Globus pallidus (tissue), 1 donor: ENCODE data around the gene CFAP58.
"Not testable (repeated sequence)": the region's sequence is repeated elsewhere in the genome, so short reads cannot be mapped to it uniquely, and the experiment has no call there.

Experiments
- DNase-seq: peaks from one replicate; pipeline ENCODE4 v3.0.0-alpha.2; 2015; ENCODE audit warnings: low spot score

The CFAP58 gene

DNA sequence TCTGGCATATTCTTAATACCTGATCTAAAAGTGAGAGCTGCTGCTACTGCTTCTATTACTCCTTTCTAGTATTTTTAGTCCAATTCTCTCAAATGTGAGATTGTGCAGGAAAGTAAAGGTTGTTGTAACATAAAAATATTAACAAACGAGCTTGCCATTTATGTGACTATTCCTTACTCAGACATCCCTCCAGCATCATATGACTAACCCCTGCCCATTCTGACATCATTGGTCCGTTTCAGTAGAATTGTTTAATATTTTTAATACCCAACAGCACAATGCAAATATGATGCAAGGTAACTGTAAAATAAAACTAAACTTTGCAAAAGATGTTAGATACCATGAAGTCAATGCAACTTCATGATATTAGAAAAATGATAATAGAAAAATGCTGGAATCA lies 83.6 kb downstream of the CFAP58 start:
- DNase-seq: no peak

DNA sequence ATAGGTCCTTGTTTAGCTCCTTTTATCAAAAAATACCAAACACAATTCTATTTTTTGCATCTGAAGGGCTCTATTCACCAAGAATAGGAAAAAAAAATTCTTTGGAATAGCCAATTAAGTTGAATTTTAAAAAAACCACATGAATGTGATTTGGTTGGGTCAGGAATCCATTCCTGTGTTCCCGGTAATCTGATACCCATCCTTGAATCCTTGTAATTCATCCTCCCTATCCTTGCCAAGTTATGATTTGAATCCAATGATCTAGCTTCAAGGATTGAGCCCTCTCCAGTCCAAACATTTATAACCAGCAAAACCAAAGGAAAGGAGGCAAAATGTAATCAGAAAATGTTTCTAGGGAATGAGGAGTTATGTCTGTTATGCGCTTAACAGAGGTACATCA lies 86.6 kb downstream of the CFAP58 start:
- no peak for DNase-seq

DNA sequence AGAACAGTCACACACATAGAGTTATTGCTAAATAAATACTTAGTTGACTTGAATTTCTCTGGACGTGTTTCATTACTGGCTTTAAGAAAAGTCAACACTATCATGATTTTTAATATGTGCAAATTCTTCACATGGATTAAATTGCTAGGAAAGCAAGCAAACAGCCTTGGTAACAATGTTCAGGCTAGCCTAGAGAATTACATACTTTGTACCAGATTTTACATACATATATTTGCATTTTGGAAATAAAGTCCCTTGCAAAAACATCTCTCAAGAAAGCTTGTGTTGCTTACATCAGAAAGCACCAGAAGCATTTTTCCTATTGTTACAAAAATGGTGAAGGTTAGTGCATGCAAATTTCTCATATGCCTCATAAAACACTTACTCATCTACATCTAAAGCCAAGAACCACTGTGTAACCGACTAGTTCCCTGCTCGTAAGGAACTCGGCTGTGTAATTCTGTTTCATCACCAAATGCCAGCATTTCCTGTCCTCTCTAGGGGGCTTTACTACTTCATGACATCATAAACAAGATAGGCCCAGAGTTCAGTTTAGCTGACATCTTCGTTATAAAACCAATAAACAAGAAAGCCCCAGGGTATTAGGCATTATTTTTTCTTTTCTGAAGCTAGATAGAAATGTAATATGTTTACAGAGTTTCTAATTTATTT lies 87.8 kb downstream of the CFAP58 start:
- DNase-seq: no peak

DNA sequence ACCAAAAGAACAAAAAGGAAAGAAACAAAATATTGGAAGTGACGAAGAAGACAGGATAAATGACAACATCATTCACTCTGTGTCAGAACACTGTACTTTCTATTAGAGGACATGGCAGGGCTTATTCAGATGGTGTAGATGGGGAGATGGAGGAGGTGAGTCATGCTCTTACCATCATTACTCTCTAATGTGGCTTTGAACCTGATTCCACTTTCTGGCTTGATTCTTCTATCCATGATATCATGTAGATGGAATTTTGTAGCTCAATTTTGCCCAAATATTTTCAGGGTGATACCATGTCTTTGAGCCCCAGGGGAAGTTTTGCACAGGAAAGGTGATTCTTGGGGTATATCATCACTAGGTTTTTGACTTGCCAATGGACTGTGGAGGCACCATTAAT lies 91.7 kb downstream of the CFAP58 start:
- no peak for DNase-seq

DNA sequence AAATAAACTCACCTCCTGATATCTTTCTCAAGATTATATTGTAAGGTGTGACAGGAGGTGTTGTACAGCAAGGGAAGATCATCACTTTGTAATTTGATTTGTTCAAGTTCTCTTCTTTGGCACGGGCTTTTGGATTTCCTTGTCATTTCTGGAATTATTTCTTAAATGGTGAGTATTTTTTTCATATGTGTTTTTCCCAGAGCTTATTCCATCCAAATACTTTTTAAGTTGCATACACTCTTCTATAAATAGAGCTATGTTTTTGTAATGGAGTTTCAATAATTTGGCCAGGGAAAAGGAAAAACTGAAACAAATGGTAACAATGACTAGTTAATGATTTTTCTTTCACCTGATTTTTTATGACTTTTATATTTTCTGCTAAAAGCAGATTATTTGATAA lies 92.5 kb downstream of the CFAP58 start:
- no peak for DNase-seq

DNA sequence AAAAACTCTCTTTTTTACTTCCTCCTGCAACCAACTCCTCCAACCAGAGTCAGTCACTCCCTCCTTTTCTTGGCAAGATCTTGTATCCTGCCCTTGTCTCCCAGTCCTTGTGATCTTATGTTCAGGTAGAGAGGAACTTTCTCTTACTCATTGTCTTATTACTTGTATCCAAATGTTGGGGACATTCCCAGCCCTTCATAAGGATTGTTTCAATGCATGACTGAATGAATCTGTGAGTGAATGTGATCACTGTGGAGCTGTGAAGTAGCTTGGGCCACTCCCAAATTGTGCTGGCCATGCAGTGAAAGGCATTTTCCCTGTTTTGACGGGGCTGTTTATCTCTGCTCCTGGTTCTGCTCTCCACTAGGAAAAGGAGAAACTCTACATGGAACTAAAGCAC lies 93.7 kb downstream of the CFAP58 start:
- DNase-seq: no peak

DNA sequence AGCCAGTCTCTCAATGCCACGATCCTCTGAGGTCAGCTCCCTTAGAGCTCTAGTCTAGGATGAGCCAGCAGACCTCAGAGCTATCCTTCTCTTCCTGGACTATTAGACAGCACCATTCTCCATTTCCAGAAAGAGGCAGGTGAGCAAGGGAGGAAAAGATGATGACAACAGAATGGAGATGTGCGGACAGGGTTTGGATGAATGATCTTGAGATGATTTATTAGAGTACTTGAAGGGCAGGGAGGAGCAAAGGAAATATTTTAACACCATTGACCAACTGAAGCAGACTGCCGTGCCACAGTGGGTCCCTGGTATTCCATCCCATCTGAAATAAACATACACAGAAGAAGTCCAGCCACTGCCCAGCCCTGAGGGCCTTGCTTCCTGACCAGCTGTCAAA lies 94.3 kb downstream of the CFAP58 start:
- DNase-seq: no peak

DNA sequence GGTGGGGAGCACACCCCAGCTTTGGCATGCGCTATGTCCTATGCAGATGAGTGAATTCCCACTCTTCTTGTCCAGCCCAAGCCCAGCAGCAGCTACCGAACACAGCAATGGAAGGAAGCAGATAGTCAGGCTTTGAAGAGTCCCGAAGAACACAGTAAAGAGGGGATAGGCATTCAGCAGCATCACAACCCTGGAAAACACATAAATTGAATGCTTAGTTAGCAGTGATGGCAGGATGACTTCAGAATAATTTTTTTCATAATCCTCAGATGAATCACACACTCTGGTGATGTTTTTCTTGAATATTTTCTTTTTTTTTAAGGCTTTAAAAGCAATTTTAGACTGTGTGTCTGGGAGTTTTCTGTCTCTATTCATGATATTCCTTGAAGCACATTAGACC lies 95.8 kb downstream of the CFAP58 start:
- no peak for DNase-seq

DNA sequence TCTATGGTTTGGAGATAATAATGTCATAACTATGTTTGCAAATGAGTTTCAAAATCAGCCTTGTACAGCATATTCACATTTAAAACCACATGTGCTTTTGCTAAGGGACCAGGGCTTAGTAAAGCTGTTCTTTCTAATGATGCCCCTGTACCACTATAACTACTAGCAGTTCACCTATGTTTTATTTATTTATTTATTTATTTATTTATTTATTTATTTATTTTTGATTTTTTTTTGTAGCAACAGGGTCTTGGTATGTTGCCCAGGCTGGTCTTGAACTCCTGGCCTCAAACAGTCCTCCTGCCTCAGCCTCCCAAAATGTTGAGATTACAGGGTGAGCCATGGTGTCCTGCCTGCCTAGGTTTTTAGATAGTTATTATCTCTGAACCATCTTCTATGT lies 96.9 kb downstream of the CFAP58 start:
- DNase-seq: no peak

DNA sequence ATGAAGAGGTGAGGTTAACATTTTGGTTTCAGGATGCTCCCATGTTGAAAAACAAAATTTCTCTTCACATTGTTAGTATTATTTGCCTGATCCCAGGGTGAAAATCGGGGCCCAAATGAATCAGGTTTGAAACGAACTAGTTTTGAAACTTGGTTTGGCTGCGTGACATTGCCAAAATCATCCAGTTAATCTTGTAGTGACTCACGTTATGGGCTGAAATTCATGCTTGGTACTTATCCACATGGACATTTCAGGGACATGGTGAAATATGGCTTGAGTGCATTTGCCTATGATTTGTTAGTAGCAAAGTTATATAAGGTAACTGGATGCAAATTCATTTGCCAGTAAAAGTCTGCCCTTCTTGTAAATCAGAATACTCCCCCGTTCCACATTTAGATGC lies 97.3 kb downstream of the CFAP58 start:
- DNase-seq: no peak

DNA sequence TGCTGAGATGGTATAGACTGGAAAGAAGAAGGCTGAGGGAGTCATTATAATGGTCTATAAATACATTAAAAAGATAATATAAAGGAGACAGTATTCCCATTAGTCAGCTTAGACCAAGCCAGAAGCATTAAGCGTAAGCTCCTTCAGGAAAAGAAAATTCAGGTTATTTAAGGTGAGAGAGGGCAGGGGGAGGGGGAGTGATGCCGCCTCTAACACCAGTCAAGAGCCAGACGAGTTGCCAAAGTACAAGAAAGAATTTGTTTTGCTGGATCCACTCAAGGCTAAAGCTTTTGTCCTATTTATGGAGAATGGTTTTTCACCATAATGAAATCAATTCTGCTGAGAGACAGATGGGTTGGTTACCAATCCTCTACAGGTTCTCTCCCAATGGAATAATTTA lies 99.3 kb downstream of the CFAP58 start:
- no peak for DNase-seq

DNA sequence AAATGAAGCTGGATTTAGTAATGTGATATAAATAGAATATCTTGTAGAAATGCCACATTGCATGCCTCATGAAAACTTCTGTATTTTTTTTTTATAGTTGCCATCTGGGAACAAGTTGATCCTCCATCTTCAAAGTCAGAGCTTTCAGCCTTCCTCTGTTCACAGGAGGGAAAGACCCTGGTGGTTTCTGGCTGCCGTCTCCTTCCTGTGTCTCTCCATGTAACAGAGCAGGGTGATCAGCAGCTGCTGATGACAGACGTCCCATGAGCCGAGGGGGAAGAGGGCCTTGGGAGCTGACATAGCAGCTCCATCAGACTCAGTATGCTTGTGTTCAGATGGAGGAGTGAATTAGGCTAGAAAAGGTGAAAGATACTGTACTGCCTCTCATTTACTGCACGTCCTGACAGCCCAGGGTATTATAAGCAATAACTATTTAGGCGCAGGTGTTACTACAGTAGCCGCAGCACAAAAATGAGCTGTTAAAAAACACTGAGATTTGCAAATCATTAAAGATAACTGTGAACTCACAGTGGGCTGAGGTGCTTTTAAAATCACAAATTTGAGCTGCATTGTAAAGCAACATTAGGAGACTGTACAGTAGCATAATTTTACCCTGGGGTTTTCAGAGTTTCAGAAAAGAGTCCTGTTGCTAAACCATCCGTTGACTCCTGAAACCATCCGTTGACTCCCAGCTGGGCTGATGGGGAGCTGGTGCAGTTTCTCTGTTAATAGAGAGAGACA lies 103.3 kb downstream of the CFAP58 start:
- DNase-seq: no peak

DNA sequence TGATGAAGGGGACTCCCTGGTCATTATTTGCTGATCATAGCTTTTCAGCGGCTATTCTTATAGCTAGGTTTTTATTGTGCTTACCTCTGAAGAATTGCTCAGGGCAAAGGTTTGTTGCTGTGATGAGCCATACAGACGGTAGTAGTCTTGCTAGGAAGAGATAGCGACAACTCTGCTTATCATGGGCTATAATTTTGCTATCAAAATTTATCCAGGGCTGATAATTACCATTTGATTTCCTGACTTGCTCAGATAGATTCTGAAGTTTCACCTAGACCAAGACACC lies 103.9 kb downstream of the CFAP58 start:
- DNase-seq: no peak

DNA sequence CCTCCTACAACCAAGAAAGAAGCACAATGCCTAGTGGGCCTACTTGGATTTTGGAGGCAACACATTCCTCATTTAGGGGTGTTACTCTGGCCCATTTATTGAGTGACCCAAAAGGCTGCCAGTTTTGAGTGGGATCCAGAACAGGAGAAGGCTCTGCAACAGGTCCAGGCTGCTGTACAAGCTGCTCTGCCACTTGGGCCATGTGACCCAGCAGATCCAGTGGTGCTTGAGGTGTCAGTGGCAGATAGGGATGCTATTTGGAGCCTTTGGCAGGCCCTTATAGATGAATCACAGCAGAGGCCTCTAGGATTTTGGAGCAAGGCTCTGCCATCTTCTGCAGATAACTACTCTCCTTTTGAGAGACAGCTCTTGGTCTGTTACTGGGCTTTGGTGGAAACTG lies 111.9 kb downstream of the CFAP58 start:
- not testable (repeated sequence) for DNase-seq

DNA sequence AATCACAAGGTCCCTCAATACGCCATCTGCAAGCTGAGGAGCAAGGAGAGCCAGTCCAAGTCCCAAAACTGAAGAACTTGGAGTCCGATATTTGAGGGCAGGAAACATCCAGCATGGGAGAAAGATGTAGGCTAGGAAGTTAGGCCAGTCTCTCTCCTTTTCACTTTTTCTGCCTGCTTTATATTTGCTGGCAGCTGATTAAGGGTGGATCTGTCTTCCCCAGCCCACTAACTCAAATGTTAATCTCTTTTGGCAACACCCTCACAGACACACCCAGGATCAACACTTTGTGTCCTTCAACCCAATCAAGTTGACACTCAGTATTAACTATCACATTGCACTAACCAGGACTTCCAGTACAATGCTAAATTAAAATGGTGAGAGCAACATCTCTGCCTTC lies 115.2 kb downstream of the CFAP58 start:
- DNase-seq: not testable (repeated sequence)

DNA sequence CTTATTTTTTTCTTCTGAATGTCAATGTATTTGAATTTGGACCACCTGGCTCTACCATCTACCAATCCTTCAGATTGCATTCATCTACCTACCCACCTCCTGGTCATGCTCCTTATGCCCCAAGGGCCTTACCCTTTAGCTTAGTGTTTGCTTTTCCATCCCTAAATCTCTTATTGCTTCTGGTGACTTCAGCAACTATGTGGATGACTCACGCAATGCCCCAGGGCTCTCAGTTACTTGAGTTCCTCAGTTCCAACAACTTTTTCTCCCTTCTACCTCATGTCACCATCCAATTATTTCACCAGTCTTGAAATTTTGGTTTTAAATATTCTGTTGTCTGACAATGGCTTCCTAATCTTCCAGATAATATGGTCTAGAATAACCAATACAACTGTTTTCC lies 118.9 kb downstream of the CFAP58 start:
- no peak for DNase-seq

DNA sequence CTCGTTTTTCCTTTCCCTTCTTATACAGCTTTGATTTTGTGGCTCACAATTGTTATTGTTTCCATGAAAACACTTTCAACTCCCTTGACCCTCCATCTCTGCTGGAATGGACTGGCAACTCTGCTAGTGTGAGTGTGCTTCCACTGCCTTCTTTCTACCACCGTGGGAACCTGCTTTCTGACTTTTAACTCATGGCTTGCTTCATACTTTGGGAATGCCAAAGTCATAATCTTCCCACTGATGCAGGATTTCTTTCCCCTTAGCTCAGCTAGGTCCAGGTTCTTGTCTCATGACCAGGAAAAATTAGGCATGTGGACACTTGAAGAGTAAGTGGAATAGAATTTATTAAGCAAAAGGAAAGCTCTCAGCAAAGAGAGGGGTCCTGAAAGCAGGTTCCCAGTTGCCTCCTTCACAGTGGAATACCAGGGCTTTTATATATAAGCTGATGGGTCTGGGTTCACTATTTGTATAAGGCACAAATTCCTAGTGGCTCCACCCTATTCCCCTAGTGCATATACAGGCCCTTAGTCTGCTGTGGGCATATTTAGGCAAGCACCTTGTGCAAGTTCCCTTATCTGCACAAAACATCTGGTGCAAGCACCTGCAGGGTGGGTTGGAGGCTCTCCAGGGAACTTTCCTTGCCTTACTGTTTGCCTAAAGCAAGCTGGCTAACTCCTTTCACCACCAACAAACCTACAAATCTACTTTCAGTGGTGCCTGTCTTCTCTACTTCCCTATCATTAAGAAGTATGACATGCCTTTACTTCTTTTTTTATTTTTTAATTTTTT lies 119.5 kb downstream of the CFAP58 start:
- DNase-seq: no peak

DNA sequence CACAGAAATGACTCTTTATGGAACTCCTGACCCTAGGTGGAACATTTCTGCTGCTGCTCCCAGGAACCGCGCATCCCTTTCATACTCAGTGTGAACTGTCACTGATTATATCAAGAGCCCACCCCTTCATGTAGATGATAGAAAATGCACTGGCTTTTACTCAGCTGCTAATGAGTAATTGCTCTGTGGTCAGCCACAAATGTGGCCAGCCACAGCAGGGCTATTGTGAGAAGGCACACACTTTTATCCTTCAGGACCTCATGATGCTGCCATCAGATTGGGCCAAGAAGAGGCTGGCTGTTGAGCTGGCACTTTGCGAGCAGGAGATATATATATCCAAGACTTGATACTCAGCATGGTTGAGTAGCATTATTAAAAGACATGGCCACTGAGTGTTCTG lies 124.7 kb downstream of the CFAP58 start:
- no peak for DNase-seq

DNA sequence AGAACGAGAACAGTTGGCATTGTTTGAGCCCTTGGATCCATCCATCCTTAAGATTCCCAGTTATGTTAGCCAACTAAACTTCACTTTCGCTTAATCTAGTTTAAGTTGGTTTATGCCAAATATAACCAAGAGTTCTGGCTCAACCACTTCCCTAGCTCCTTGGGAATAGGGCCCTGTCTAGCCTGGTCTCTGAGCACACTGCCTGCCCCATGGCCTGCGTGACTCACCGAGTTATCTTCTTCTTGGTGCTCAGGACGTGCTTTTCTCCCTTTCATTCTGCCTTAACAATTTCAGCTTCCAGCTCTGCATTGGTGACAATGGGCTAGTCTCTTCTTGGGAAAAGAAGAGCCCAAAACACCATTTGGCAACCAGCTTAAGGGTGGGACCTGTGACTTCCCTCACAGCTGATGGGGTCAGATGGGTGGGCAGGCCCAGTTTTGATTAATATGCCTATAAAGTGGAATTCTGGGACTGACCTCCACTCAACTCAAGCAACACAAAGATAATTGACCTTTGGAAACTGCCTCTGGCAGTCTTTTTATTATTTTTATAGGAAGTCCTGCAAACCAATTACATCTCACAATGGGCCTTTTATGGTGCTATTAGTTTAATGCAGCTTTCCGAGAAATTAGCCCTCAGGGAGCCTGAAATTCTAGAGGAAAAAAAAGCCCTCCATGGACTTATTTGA lies 126.4 kb downstream of the CFAP58 start:
- no peak for DNase-seq

DNA sequence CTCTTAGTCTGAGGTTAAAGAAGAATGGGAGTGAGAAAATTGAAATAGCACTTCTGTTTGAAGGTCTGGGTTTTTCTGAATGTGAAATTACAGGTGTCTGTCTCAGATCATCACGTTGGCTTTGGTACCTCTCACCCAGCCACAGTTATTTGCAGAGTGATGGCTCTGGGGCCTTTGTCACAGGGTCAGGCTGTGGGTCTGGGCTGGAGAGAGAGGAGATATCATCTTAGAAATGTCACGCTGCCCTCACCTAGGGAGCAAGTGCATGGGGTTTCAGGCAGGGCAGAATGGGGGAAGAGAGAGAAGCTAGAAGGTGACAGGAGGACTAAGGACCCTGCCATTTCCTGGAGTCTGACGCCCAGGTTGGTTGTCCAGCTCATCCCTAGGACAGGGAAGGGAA lies 127.2 kb downstream of the CFAP58 start:
- DNase-seq: no peak

DNA sequence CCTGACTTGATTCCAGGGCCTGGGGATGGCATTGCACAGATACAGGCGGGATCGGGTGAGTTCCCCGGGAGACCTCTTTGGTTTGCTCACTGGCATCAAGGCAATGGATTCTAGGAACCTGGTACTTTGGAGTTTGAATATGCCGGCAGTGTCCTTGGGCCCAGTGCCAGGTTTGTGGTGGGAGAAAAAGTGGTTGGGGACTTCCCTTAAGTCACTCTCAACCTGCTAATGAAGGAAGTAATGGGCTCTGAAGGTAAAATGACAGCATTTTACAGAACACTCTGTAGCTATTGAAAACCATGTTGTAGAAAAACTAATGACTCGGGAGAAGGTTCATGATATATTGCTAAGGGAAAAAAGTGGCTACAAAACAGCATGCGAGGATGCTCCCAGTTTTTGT lies 129.9 kb downstream of the CFAP58 start:
- DNase-seq: no peak

DNA sequence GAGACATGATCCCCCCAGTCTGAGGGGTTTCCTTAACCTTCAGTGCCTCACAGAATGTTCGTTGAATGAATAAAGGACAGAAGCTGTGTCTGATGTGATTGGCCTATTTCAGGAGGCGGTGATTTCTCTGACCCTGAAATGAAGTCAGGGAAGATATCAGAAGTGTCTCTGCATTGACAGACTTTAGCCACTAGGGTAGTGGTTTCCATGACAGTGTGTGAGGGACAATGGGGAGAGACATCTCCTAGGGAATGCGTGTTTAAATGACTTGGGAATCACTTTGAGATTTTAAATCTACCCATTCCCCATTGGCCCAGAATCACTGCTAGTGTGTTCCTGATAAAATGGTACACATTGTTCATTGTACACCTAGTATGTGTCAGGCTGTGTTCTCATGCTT lies 132.0 kb downstream of the CFAP58 start:
- DNase-seq: no peak

DNA sequence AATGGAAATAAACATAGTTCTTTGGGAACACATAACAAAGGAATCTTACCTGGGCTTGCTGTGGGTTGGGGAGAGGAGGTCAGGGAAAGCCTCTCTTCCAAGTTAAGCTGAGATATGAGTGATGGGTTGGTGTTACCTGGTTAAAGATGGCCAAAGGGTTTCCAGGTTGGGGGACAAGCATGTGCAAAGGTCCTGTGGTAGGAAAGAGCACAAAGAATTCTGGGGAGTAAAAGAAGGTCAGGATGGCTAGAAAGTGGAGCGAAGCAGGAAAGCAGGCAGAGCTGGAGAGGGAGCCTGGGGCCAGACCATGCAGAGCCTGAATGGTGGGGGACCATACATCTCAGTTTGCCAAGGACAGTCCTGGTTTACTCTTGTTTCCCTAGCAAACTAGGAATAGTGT lies 133.2 kb downstream of the CFAP58 start:
- no peak for DNase-seq
